Panc1 (cell line): Measurements from ENCODE around the gene SPINK8. TPM values are rescaled to one million over a fixed set of nuclear protein-coding genes. Genes with fewer than 3 reads are reported as not detected.
"Not testable (repeated sequence)": the region's sequence is repeated elsewhere in the genome, so short reads cannot be mapped to it uniquely, and the experiment has no call there.

Experiments
- ATAC-seq: fragments of 200-7000 bp; cut with Tn5 transposase; 2 replicates; pipeline ENCODE4 v1.9.1; 2020; ENCODE audit warnings: mild to moderate bottlenecking, moderate library complexity
- BruUV-seq: library from RNA; stranded (reverse); fragments of 400-500 nt; replicated peaks from 2 replicates; lab custom pipeline; 2021; lab: Mats Ljungman, UMichigan
- CTCF ChIA-PET: fragments of 300-600 bp; sonication (Branson Sonifier 250); formaldehyde crosslinking; loops from one replicate; lab custom pipeline; 2022; ENCODE audit warnings: antibody characterized with exemption; lab: Charles Lee
- POLR2A ChIA-PET: fragments of 300-600 bp; sonication (Branson Sonifier 250); formaldehyde crosslinking; loops from one replicate; lab custom pipeline; 2022; ENCODE audit warnings: antibody characterized with exemption; lab: Charles Lee
- DNase-seq: peaks from one replicate; pipeline ENCODE4 v3.0.0-alpha.2; 2010; ENCODE audit warnings: low read depth, low spot score
- H3K27ac ChIP-seq: 2 replicates; pipeline ENCODE4 v1.5.1; 2011; ENCODE audit warnings: mild to moderate bottlenecking, low read length, inconsistent platforms
- H3K27me3 ChIP-seq: fragments of 200-500 bp; sonication (Bioruptor generic); 2 replicates; pipeline ENCODE4 v1.6.0; 2014; ENCODE audit warnings: low read length, inconsistent platforms; ENCODE audit not compliant: control insufficient read depth, insufficient read depth
- H3K36me3 ChIP-seq: fragments of 200-500 bp; sonication (Bioruptor generic); 2 replicates; pipeline ENCODE4 v1.5.1; 2014; ENCODE audit warnings: inconsistent platforms, mild to moderate bottlenecking, low read length, moderate library complexity; ENCODE audit not compliant: control insufficient read depth, insufficient read depth
- H3K4me1 ChIP-seq: 2 replicates; pipeline ENCODE4 v1.5.1; 2011; ENCODE audit warnings: inconsistent platforms, mild to moderate bottlenecking, low read length, moderate library complexity; ENCODE audit not compliant: control insufficient read depth, insufficient read depth
- H3K4me3 ChIP-seq, 2 experiments: 2 replicates each; pipeline ENCODE4 v1.5.1; 2011 to 2012; ENCODE audit warnings: low read depth in 2 of 2, low read length in 2 of 2, mild to moderate bottlenecking in 2 of 2, inconsistent platforms in 1 of 2, moderate library complexity in 1 of 2
- H3K9me3 ChIP-seq: fragments of 200-500 bp; sonication (Bioruptor generic); 2 replicates; pipeline ENCODE4 v1.5.1; 2014; ENCODE audit warnings: low read depth, mild to moderate bottlenecking, inconsistent platforms, low read length, moderate library complexity; ENCODE audit not compliant: control insufficient read depth, insufficient read depth
- POLR2AphosphoS5 ChIP-seq: IDR thresholded peaks from 2 replicates; pipeline ENCODE4 v1.6.1; 2012; ENCODE audit warnings: mild to moderate bottlenecking, low read depth, low read length, moderate library complexity
- SIN3A ChIP-seq: IDR thresholded peaks from 2 replicates; pipeline ENCODE4 v1.6.1; 2012; ENCODE audit warnings: low read depth, mild to moderate bottlenecking, low read length, moderate library complexity, borderline replicate concordance; ENCODE audit not compliant: insufficient read depth
- TCF7L2 ChIP-seq: IDR thresholded peaks from 2 replicates; pipeline ENCODE4 v1.6.1; 2011; ENCODE audit warnings: mild to moderate bottlenecking, low read depth, low read length, inconsistent platforms
- in situ Hi-C: cut with HindIII; loops from 2 replicates; pipeline ENCODE4 v1.10.0; 2016; ENCODE audit warnings: low sequenced_read_pairs, low pct_unique_long_range_greater_than_20kb
- intact Hi-C: fragments of 100-400 bp; cut with micrococcal nuclease; formaldehyde crosslinking; loops from one replicate; pipeline ENCODE4 v1.10.0; 2022; ENCODE audit not compliant: unreplicated experiment
- total RNA-seq: library from RNA; stranded (reverse); gene quantifications from one replicate; pipeline ENCODE4 v1.2.1, GENCODE V29; 2021; ENCODE audit not compliant: unreplicated experiment
- TF ChIP-seq, protein P1 (sequence below), 2 experiments: IDR thresholded peaks; 2 replicates each; pipeline ENCODE4 v1.6.1; 2011 to 2012; ENCODE audit warnings: low read depth in 2 of 2, control low read depth in 1 of 2, low read length in 1 of 2, mild to moderate bottlenecking in 1 of 2, moderate library complexity in 1 of 2; ENCODE audit not compliant: insufficient read depth in 1 of 2
- TF ChIP-seq, protein P2 (sequence below): fragments of 450-650 bp; IDR thresholded peaks from 2 replicates; pipeline ENCODE4 v1.5.1; 2017; ENCODE audit warnings: mild to moderate bottlenecking

Gene SPINK8
- total RNA-seq, 1 experiment from 2014 or later, result not detected

DNA sequence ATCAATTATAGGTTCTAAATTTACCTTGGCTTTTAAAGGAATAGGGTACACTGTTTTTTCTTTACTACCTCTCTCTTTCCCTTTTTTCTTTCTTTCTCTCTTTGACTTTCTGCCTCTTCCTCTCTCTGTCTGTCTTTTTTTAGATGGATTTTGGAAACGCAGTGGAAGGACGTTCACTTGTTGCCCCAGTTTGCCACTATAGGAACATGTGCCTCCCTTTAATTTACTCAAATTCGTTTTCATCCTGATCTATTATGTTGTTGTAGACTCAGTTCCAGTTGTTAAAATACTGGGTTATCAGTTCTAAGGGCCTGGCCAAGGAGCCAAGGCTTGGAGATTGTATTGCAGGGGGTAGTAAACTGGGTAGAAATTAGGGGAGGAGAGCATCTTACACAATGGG, 1.1 kb upstream of the SPINK8 start:
- Histone ChIP-seq H3K4me3 (no peak overlapping the region), H3K27ac (no peak overlapping the region), H3K36me3 (no peaks in the 10 kb centered on the region), H3K27me3 (no peaks in the 10 kb centered on the region), H3K9me3 (no peaks in the 10 kb centered on the region), H3K4me1 (no peaks in the 10 kb centered on the region)
- DNase-seq (no peak), ATAC-seq (no peak)
- ChIA-PET POLR2A (no interaction called here), CTCF (no interaction called here)
- BruUV-seq, result no TSS peak
- in situ Hi-C loops, result no loop called here
- intact Hi-C loops, result no loop called here
- no peak for TF ChIP-seq POLR2AphosphoS5
- TF ChIP-seq SIN3A, result no peak
- TF ChIP-seq, protein P1, sequence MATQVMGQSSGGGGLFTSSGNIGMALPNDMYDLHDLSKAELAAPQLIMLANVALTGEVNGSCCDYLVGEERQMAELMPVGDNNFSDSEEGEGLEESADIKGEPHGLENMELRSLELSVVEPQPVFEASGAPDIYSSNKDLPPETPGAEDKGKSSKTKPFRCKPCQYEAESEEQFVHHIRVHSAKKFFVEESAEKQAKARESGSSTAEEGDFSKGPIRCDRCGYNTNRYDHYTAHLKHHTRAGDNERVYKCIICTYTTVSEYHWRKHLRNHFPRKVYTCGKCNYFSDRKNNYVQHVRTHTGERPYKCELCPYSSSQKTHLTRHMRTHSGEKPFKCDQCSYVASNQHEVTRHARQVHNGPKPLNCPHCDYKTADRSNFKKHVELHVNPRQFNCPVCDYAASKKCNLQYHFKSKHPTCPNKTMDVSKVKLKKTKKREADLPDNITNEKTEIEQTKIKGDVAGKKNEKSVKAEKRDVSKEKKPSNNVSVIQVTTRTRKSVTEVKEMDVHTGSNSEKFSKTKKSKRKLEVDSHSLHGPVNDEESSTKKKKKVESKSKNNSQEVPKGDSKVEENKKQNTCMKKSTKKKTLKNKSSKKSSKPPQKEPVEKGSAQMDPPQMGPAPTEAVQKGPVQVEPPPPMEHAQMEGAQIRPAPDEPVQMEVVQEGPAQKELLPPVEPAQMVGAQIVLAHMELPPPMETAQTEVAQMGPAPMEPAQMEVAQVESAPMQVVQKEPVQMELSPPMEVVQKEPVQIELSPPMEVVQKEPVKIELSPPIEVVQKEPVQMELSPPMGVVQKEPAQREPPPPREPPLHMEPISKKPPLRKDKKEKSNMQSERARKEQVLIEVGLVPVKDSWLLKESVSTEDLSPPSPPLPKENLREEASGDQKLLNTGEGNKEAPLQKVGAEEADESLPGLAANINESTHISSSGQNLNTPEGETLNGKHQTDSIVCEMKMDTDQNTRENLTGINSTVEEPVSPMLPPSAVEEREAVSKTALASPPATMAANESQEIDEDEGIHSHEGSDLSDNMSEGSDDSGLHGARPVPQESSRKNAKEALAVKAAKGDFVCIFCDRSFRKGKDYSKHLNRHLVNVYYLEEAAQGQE (IDR thresholded peaks at IDR 0.05; ENCODE audit: insufficient read depth in 1 of 2, low read depth in 2 of 2, low read length in 1 of 2), result no peak
- no peak for TF ChIP-seq TCF7L2
- TF ChIP-seq, protein P2, sequence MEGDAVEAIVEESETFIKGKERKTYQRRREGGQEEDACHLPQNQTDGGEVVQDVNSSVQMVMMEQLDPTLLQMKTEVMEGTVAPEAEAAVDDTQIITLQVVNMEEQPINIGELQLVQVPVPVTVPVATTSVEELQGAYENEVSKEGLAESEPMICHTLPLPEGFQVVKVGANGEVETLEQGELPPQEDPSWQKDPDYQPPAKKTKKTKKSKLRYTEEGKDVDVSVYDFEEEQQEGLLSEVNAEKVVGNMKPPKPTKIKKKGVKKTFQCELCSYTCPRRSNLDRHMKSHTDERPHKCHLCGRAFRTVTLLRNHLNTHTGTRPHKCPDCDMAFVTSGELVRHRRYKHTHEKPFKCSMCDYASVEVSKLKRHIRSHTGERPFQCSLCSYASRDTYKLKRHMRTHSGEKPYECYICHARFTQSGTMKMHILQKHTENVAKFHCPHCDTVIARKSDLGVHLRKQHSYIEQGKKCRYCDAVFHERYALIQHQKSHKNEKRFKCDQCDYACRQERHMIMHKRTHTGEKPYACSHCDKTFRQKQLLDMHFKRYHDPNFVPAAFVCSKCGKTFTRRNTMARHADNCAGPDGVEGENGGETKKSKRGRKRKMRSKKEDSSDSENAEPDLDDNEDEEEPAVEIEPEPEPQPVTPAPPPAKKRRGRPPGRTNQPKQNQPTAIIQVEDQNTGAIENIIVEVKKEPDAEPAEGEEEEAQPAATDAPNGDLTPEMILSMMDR, result no peak

DNA sequence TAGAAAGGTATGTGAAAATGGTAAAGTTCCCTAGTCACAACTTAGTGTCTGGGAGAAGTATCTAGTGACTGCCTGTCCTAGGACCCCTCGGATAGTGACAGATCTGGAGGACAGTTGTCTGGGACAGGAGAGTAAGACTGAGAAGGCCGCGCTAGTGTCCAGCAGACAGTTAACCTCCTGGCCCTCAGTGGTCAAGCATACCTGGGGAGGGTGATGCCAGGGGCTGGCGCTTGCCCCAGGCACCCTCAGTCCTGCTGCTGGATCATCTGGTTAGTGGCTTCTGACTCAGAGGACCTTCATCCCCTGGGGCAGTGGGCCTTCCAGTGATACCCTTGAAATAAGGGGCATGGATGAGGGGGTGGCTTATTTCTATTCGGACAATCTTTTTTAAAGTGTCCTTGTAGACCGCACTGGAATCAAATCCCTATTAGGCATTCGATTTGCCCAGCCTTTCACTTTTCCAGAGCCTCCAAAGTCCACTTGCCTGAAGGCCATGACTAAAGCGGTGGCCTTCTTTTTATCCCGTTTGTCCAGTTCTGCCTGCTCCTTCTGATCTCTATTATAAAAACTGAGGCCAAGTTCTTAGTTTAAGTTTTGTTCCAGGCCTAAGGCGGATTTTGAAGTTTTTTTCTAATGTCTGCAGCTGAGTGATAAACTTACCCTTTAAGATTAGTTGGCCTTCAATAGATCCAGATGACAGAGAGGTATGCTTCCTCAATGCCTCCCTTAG, 1.6 kb downstream of the SPINK8 start:
- H3K36me3 ChIP-seq, CTCF ChIA-PET, in situ Hi-C loops, BruUV-seq, DNase-seq, H3K9me3 ChIP-seq, H3K4me3 ChIP-seq, H3K4me1 ChIP-seq, POLR2A ChIA-PET, H3K27me3 ChIP-seq, H3K27ac ChIP-seq, intact Hi-C loops, ATAC-seq: not testable (repeated sequence)

DNA sequence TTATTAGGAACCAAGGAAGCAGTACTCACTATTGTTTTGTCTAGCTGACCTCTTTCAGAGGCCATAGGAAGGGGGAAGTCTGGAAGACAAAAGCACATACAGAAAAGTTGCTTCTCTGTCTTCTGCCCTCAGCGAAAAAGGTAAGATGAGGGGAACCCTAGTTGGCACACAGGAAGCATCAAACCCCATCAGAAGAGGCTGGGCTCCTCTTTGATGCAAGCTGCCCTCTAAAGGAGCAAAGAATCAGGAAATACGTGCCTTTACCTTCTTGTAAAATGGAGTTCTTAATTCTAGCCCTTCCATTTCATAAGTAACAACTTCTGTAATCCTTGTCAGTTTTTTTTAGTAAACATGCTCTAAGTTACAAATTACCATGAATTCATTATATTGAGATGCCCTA, 12.5 kb downstream of the SPINK8 start:
- in situ Hi-C loops (no loop called here), intact Hi-C loops (no loop called here)
- H3K27me3 ChIP-seq, result no peaks in the 10 kb centered on the region
- H3K4me1 ChIP-seq, result no peaks in the 10 kb centered on the region
- DNase-seq (no peak), ATAC-seq (no peak)
- H3K36me3 ChIP-seq, result no peaks in the 10 kb centered on the region
- no TSS peak for BruUV-seq
- H3K4me3 ChIP-seq, result no peak overlapping the region
- H3K9me3 ChIP-seq, result no peaks in the 10 kb centered on the region
- no peak overlapping the region for H3K27ac ChIP-seq
- POLR2A ChIA-PET, result no interaction called here
- no peak for TF ChIP-seq TCF7L2
- TF ChIP-seq, protein P1 (IDR thresholded peaks at IDR 0.05; ENCODE audit: insufficient read depth in 1 of 2, low read depth in 2 of 2, low read length in 1 of 2), result no peak
- TF ChIP-seq POLR2AphosphoS5, result no peak
- TF ChIP-seq, protein P2, result no peak
- TF ChIP-seq SIN3A, result no peak
- CTCF ChIA-PET, result interaction anchor here (0.6 kb wide), 1 partner anchor 132 kb away, joined by 3 read pairs; no protein-coding TSS in a partner anchor
